A549 (cell line): ENCODE results near the gene CENPQ. TPM values are rescaled to one million over a fixed set of nuclear protein-coding genes. Genes with fewer than 3 reads are reported as not detected.

ENCODE experiments used
- ATAC-seq, 2 experiments: fragments of 200-7000 bp in 1 of 2; fragments of >200 bp in 1 of 2; cut with Nextera tagmentation in 1 of 2; cut with Tn5 transposase in 1 of 2; 3 replicates each; pipeline versions ENCODE4 v1.8.0 to v1.9.1; 2018 to 2020; ENCODE audit warnings: mild to moderate bottlenecking in 1 of 2, moderate library complexity in 1 of 2
- CTCF ChIA-PET: fragments of 300-600 bp; sonication (Branson Sonifier 250); formaldehyde crosslinking; extraction: SDS; loops from one replicate; lab custom pipeline; 2021; ENCODE audit warnings: antibody characterized with exemption, inconsistent platforms; lab: Yijun Ruan, JAX
- POLR2A ChIA-PET: fragments of 350-600 bp; formaldehyde crosslinking; extraction: SDS; loops from one replicate; lab custom pipeline; 2021; ENCODE audit warnings: antibody characterized with exemption, inconsistent platforms; lab: Yijun Ruan, JAX
- DNase-seq, 2 experiments: peaks; one replicate each; pipeline versions ENCODE4 v3.0.0 to v3.0.0-alpha.2; 2011 to 2016; ENCODE audit warnings: low read depth in 1 of 2, low spot score in 1 of 2
- FAIRE-seq: peaks from 2 replicates; lab custom pipeline; 2011; peaks lifted over from hg19 to GRCh38; lab: Jason Lieb, UNC
- H3K27ac ChIP-seq, 2 experiments: fragments of >200 bp; sonication (Bioruptor Twin); formaldehyde crosslinking; 3 replicates each; pipeline ENCODE4 v1.5.1; 2016 to 2017
- H3K4me1 ChIP-seq: fragments of >200 bp; sonication (Bioruptor Twin); formaldehyde crosslinking; 3 replicates; pipeline ENCODE4 v1.6.1; 2016
- H3K4me2 ChIP-seq: fragments of >200 bp; sonication (Bioruptor Twin); formaldehyde crosslinking; 3 replicates; pipeline ENCODE4 v1.6.1; 2016
- H3K4me3 ChIP-seq: fragments of >200 bp; sonication (Bioruptor Twin); formaldehyde crosslinking; 3 replicates; pipeline ENCODE4 v1.5.1; 2016
- H3K9me3 ChIP-seq: fragments of >200 bp; sonication (Bioruptor Twin); formaldehyde crosslinking; 3 replicates; pipeline ENCODE4 v1.6.1; 2016
- CHD2 ChIP-seq: fragments of 150-350 bp; IDR thresholded peaks from 2 replicates; pipeline ENCODE4 v1.6.1; 2014; ENCODE audit warnings: low read length; ENCODE audit not compliant: partially characterized antibody
- CTCF ChIP-seq: fragments of >200 bp; sonication (Bioruptor Twin); formaldehyde crosslinking; IDR thresholded peaks from 3 replicates; pipeline ENCODE4 v1.5.1; 2016
- FOSL2 ChIP-seq, 2 experiments: fragments of 450-650 bp in 1 of 2; fragments of >200 bp in 1 of 2; sonication (Bioruptor Twin) in 1 of 2; formaldehyde crosslinking; IDR thresholded peaks; 2 replicates each; pipeline versions ENCODE4 v1.5.0 to v1.6.1; 2016 to 2020; ENCODE audit warnings: mild to moderate bottlenecking in 1 of 2, moderate library complexity in 1 of 2
- FOXS1 ChIP-seq: fragments of 250-450 bp; sonication (Bioruptor Pico); IDR thresholded peaks from 2 replicates; pipeline ENCODE4 v1.5.0; 2020; ENCODE audit warnings: mild to moderate bottlenecking, moderate library complexity
- HES2 ChIP-seq: fragments of >200 bp; sonication (Bioruptor Twin); formaldehyde crosslinking; IDR thresholded peaks from 2 replicates; pipeline ENCODE4 v1.6.1; 2016
- KDM5A ChIP-seq: fragments of 200-600 bp; sonication (generic); IDR thresholded peaks from 2 replicates; pipeline ENCODE4 v1.6.1; 2016; ENCODE audit warnings: antibody characterized with exemption, mild to moderate bottlenecking
- MAX ChIP-seq: IDR thresholded peaks from 2 replicates; pipeline ENCODE4 v1.6.1; 2012
- MAZ ChIP-seq: fragments of 150-350 bp; IDR thresholded peaks from 2 replicates; pipeline ENCODE4 v1.6.1; 2014; ENCODE audit warnings: antibody characterized with exemption, low read depth, low read length, borderline replicate concordance
- NFE2L2 ChIP-seq: fragments of 150-350 bp; conservative IDR thresholded peaks from 2 replicates; pipeline ENCODE4 v1.6.1; 2014; ENCODE audit warnings: low read length
- RAD21 ChIP-seq, 2 experiments: fragments of >200 bp in 1 of 2; sonication (Bioruptor Twin) in 1 of 2; formaldehyde crosslinking in 1 of 2; IDR thresholded peaks in 1 of 2; conservative IDR thresholded peaks in 1 of 2; 2 replicates in 1 of 2; 3 replicates in 1 of 2; pipeline ENCODE4 v1.6.1; 2012 to 2018; ENCODE audit warnings: inconsistent platforms in 1 of 2
- SMC3 ChIP-seq: fragments of >200 bp; sonication (Bioruptor Twin); formaldehyde crosslinking; IDR thresholded peaks from 3 replicates; pipeline ENCODE4 v1.6.1; 2018; ENCODE audit warnings: inconsistent platforms
- TFCP2L1 ChIP-seq: fragments of 250-450 bp; sonication (Bioruptor Pico); IDR thresholded peaks from 2 replicates; pipeline ENCODE4 v1.5.0; 2021; ENCODE audit warnings: mild to moderate bottlenecking
- WGBS: methylation state at CpG from one replicate; pipeline ENCODE4 v1.1.6; 2017; ENCODE audit errors: missing lambda C conversion rate; 5-methylcytosine and 5-hydroxymethylcytosine counted together
- polyA plus RNA-seq, 4 experiments: library from polyadenylated mRNA; depleted of rRNA in 3 of 4; stranded (reverse); fragments of >200 nt; fragmentation: RNase III in 1 of 4; extraction: RNeasy Plus Mini Kit Qiagen cat#74134 plus additional on column Dnase treatment in 1 of 4; gene quantifications; 2 replicates in 3 of 4; 3 replicates in 1 of 4; pipeline ENCODE4 v1.2.3, GENCODE V29; 2011 to 2017

The CENPQ gene
- polyA plus RNA-seq, 2 of the 4 experiments (the other 2 are of a cell fraction): 11.4 to 14.2 TPM

- TF ChIP-seq RAD21 (conservative IDR thresholded peaks at IDR 0.05 in 1 of 2, IDR thresholded peaks at IDR 0.05 in 1 of 2) (peak in 1 of 2 experiments; percentile 30; a peak in 1 of 5 replicates), HES2 (peak; percentile 90), TFCP2L1 (no peak)
- TF ChIP-seq, all 56 proteins: peak for 12
Measured at GRCh38 chr6:49541210-49541724, 78.1 kb downstream of the CENPQ start (continued).

- Histone ChIP-seq H3K9me3 (no peaks in the 10 kb centered on the region), H3K4me3 (no peak overlapping the region)
- 54% methylated on average over 3 of the region's 3 CpGs for WGBS
- FAIRE-seq: no peak
- TF ChIP-seq FOXS1 (CRISPR knock-in tag) (no peak), CHD2 (no peak), SMC3 (no peak), KDM5A (no peak), FOSL2 (IDR thresholded peaks at IDR 0.05) (no peak), FOSL2 (CRISPR knock-in tag; IDR thresholded peaks at IDR 0.05) (no peak), NFE2L2 (no peak), CTCF (no peak), MAZ (no peak), MAX (no peak)
- TF ChIP-seq, all 56 proteins: peak for 0
- Histone ChIP-seq H3K4me1 (peaks cover 32% of the 10 kb centered on the region), H3K27ac (peak overlapping the region; percentile 90), H3K4me2 (peak overlapping the region; percentile 71)
- DNase-seq (peak in 1 of 2 experiments; percentile 15), ATAC-seq (peak in 1 of 2 experiments; percentile 42; a peak in 3 of 6 replicates)
- ChIA-PET POLR2A (interaction anchor here (1.2 to 2.3 kb wide), 2 partner anchors 9 to 11 kb away, joined by 3 to 20 read pairs; partner anchors contain the start of gene C6orf141), CTCF (interaction anchor here (0.8 to 5.4 kb wide), 2 partner anchors 10 to 65 kb away, joined by 3 to 27 read pairs; no protein-coding TSS in a partner anchor)
Measured at GRCh38 chr6:49541936-49542335, 78.8 kb downstream of the CENPQ start.

Other genes with a start within 250 kb of the CENPQ start
- gene MMUT, start 117 bp upstream of the CENPQ start, polyA plus RNA-seq (2011; rRNA removed): 11.5 and 14.3 TPM in 2 replicates
- gene MMUT, start 117 bp upstream of the CENPQ start, polyA plus RNA-seq (2017; fragmentation: RNase III; extraction: RNeasy Plus Mini Kit Qiagen cat#74134 plus additional on column Dnase treatment): 6.4 to 6.8 TPM (median 6.6 TPM) in 3 replicates
- not detected in 2 replicates for gene GLYATL3, start 36.6 kb downstream of the CENPQ start, polyA plus RNA-seq (2011; rRNA removed)
- not detected in 3 replicates for gene GLYATL3, start 36.6 kb downstream of the CENPQ start, polyA plus RNA-seq (2017; fragmentation: RNase III; extraction: RNeasy Plus Mini Kit Qiagen cat#74134 plus additional on column Dnase treatment)
- 20.5 and 24.9 TPM in 2 replicates for gene C6orf141, start 87.3 kb downstream of the CENPQ start, polyA plus RNA-seq (2011; rRNA removed)
- 29.9 to 34.4 TPM (median 33.2 TPM) in 3 replicates for gene C6orf141, start 87.3 kb downstream of the CENPQ start, polyA plus RNA-seq (2017; fragmentation: RNase III; extraction: RNeasy Plus Mini Kit Qiagen cat#74134 plus additional on column Dnase treatment)
- 0.05 and 0.11 TPM in 2 replicates for gene RHAG, start 173.5 kb downstream of the CENPQ start, polyA plus RNA-seq (2011; rRNA removed)
- 0.10 TPM in 1 of 3 replicates, not detected in the others for gene RHAG, start 173.5 kb downstream of the CENPQ start, polyA plus RNA-seq (2017; fragmentation: RNase III; extraction: RNeasy Plus Mini Kit Qiagen cat#74134 plus additional on column Dnase treatment)